Endometrial microvascular endothelial cells (primary cell): ENCODE measurements around the gene FGF5. TPM values are rescaled to one million over a fixed set of nuclear protein-coding genes. Genes with fewer than 3 reads are reported as not detected.

ENCODE experiments used
- in situ Hi-C: cut with HindIII; loops from 2 replicates; pipeline ENCODE4 v1.10.0; 2017; ENCODE audit warnings: low sequenced_read_pairs, low pct_unique_long_range_greater_than_20kb; ENCODE audit errors: inconsistent ontology term
- total RNA-seq: library from RNA; depleted of rRNA; stranded (reverse); fragments of >200 nt; gene quantifications from one replicate; pipeline ENCODE4 v1.2.3, GENCODE V29; 2015; ENCODE audit errors: inconsistent ontology term

The FGF5 gene
- total RNA-seq, 1 donor from 2014 or later: 1.6 TPM

GRCh38 chr4:80321776-80322175 lies 55.3 kb downstream of the FGF5 start:
- in situ Hi-C loops: no loop called here

GRCh38 chr4:80322716-80323115 lies 56.3 kb downstream of the FGF5 start:
- in situ Hi-C loops: no loop called here

- in situ Hi-C loops: no loop called here
Measured at GRCh38 chr4:80324171-80324570, 57.7 kb downstream of the FGF5 start.

- in situ Hi-C loops: no loop called here
Measured at GRCh38 chr4:80331693-80332092, 65.2 kb downstream of the FGF5 start.

- in situ Hi-C loops: no loop called here
Measured at GRCh38 chr4:80333121-80333520, 66.7 kb downstream of the FGF5 start.

GRCh38 chr4:80334568-80334967 lies 68.1 kb downstream of the FGF5 start:
- in situ Hi-C loops: no loop called here

GRCh38 chr4:80335226-80335553 lies 68.7 kb downstream of the FGF5 start:
- in situ Hi-C loops: no loop called here

GRCh38 chr4:80335554-80336358 lies 69.3 kb downstream of the FGF5 start, which contains the start of gene CFAP299:
Gene CFAP299, plus strand, starts transcription at chr4:80335730.
- in situ Hi-C loops: no loop called here

GRCh38 chr4:80336582-80336981 lies 70.1 kb downstream of the FGF5 start:
- in situ Hi-C loops: no loop called here

GRCh38 chr4:80340036-80340435 lies 73.6 kb downstream of the FGF5 start:
- in situ Hi-C loops: no loop called here

Other genes starting within 250 kb of the FGF5 start
- 28.5 TPM for gene ANTXR2, start 193.4 kb upstream of the FGF5 start, total RNA-seq
- not detected for gene PRDM8, start 69.2 kb upstream of the FGF5 start, total RNA-seq
- not detected for gene CFAP299, start 69.1 kb downstream of the FGF5 start, total RNA-seq